CD4-positive, alpha-beta T cell treated with Interleukin-6 at 100 ng/mL for 8 hours (primary cell): ENCODE measurements around the gene GRM8.

ENCODE experiments used
- DNase-seq: peaks from one replicate; pipeline ENCODE4 v3.0.0-alpha.2; 2020; ENCODE audit warnings: mixed read lengths, low spot score

The GRM8 gene

GRCh38 chr7:127146746-127147536 lies 105.8 kb downstream of the GRM8 start:
- no peak for DNase-seq

- no peak for DNase-seq
Measured at GRCh38 chr7:127137146-127137545, 115.6 kb downstream of the GRM8 start.

GRCh38 chr7:127135871-127136485 lies 116.8 kb downstream of the GRM8 start:
- DNase-seq: no peak

GRCh38 chr7:127123220-127123619 lies 129.5 kb downstream of the GRM8 start:
- no peak for DNase-seq

GRCh38 chr7:127119517-127119916 lies 133.2 kb downstream of the GRM8 start:
- no peak for DNase-seq

- DNase-seq: no peak
Measured at GRCh38 chr7:127114742-127115265, 137.9 kb downstream of the GRM8 start.

GRCh38 chr7:127107601-127108007 lies 145.1 kb downstream of the GRM8 start:
- DNase-seq: no peak

- DNase-seq: no peak
Measured at GRCh38 chr7:127093340-127093739, 159.4 kb downstream of the GRM8 start.

GRCh38 chr7:127091620-127092019 lies 161.1 kb downstream of the GRM8 start:
- DNase-seq: no peak

- DNase-seq: no peak
Measured at GRCh38 chr7:127089146-127089545, 163.6 kb downstream of the GRM8 start.

- no peak for DNase-seq
Measured at GRCh38 chr7:127081539-127081938, 171.2 kb downstream of the GRM8 start.

- DNase-seq: no peak
Measured at GRCh38 chr7:127080576-127080975, 172.2 kb downstream of the GRM8 start.

- no peak for DNase-seq
Measured at GRCh38 chr7:127066974-127067373, 185.8 kb downstream of the GRM8 start.

- no peak for DNase-seq
Measured at GRCh38 chr7:127059475-127059874, 193.3 kb downstream of the GRM8 start.

GRCh38 chr7:127057918-127058317 lies 194.8 kb downstream of the GRM8 start:
- no peak for DNase-seq

GRCh38 chr7:127056202-127056601 lies 196.5 kb downstream of the GRM8 start:
- no peak for DNase-seq

GRCh38 chr7:127047521-127047920 lies 205.2 kb downstream of the GRM8 start:
- DNase-seq: no peak

- no peak for DNase-seq
Measured at GRCh38 chr7:127041689-127042452, 210.9 kb downstream of the GRM8 start.

GRCh38 chr7:127040042-127040441 lies 212.7 kb downstream of the GRM8 start:
- no peak for DNase-seq

- no peak for DNase-seq
Measured at GRCh38 chr7:127039541-127039940, 213.2 kb downstream of the GRM8 start.

GRCh38 chr7:127035203-127035849 lies 217.4 kb downstream of the GRM8 start:
- DNase-seq: no peak

- no peak for DNase-seq
Measured at GRCh38 chr7:127034186-127034806, 218.4 kb downstream of the GRM8 start.
